OCI-M1 (cell line): ENCODE measurements around the gene KANK3.
"Not testable (repeated sequence)": the region's sequence is repeated elsewhere in the genome, so short reads cannot be mapped to it uniquely, and the experiment has no call there.

ENCODE experiments used
- DNase-seq: peaks from one replicate; lab custom pipeline; 2025; lab: John Stamatoyannopoulos, UW

Gene KANK3

GRCh38 chr19:8342684-8343482, at the start of gene KANK3:
KANK3 (minus strand) TSS chr19:8343262; CDS start chr19:8337828, 5,434 bp downstream.
- peak; percentile 96 for DNase-seq

GRCh38 chr19:8392017-8392591, 49.0 kb upstream of the KANK3 start:
- no peak for DNase-seq

- DNase-seq, result no peak
These were observed 48.3 kb upstream of the KANK3 start for GRCh38 chr19:8391198-8392016.

GRCh38 chr19:8390617-8390981, 47.5 kb upstream of the KANK3 start:
- DNase-seq, result peak; percentile 99

GRCh38 chr19:8389891-8390616, 47.0 kb upstream of the KANK3 start, which contains the start of gene RAB11B:
RAB11B (plus strand) TSS chr19:8390360; CDS start chr19:8390417, 57 bp downstream.
- peak; percentile 100 for DNase-seq

- no peak for DNase-seq
These were observed 45.5 kb upstream of the KANK3 start for GRCh38 chr19:8388612-8388958.

- DNase-seq, result no peak
These were observed 44.9 kb upstream of the KANK3 start for GRCh38 chr19:8387688-8388611.

GRCh38 chr19:8386990-8387389, 43.9 kb upstream of the KANK3 start:
- DNase-seq, result no peak

- not testable (repeated sequence) for DNase-seq
These were observed 43.4 kb upstream of the KANK3 start for GRCh38 chr19:8386419-8386818.

GRCh38 chr19:8385566-8385965, 42.5 kb upstream of the KANK3 start:
- not testable (repeated sequence) for DNase-seq

- not testable (repeated sequence) for DNase-seq
These were observed 42.0 kb upstream of the KANK3 start for GRCh38 chr19:8385103-8385502.

GRCh38 chr19:8384569-8384968, 41.5 kb upstream of the KANK3 start:
- not testable (repeated sequence) for DNase-seq

GRCh38 chr19:8379156-8379891, 36.3 kb upstream of the KANK3 start:
- DNase-seq, result not testable (repeated sequence)

GRCh38 chr19:8377598-8377997, 34.5 kb upstream of the KANK3 start:
- DNase-seq, result no peak

- DNase-seq, result not testable (repeated sequence)
These were observed 33.4 kb upstream of the KANK3 start for GRCh38 chr19:8376373-8376974.

GRCh38 chr19:8375766-8376165, 32.7 kb upstream of the KANK3 start:
- DNase-seq, result not testable (repeated sequence)

- DNase-seq, result no peak
These were observed 31.1 kb upstream of the KANK3 start for GRCh38 chr19:8373867-8374813.

GRCh38 chr19:8371011-8371804, 28.1 kb upstream of the KANK3 start:
- DNase-seq, result peak; percentile 70
